Activated B cell treated with CpG ODN at 0.5 μM for 24 hours (primary cell): Measurements from ENCODE around the gene ANAPC5. TPM values are rescaled to one million over a fixed set of nuclear protein-coding genes. Genes with fewer than 3 reads are reported as not detected.

Source experiments
- ATAC-seq: fragments of 200-7000 bp; cut with Tn5 transposase; one replicate; pipeline ENCODE4 v1.10.0; 2021; ENCODE audit warnings: low read depth, mild to moderate bottlenecking, moderate library complexity
- CTCF ChIA-PET: fragments of 350-600 bp; sonication (Branson Sonifier 250); formaldehyde crosslinking; loops from one replicate; lab custom pipeline; 2021; ENCODE audit warnings: antibody characterized with exemption; lab: Charles Lee
- POLR2A ChIA-PET: fragments of 350-600 bp; sonication (Branson Sonifier 250); formaldehyde crosslinking; loops from one replicate; lab custom pipeline; 2021; ENCODE audit warnings: antibody characterized with exemption; lab: Charles Lee
- DNase-seq: peaks from one replicate; pipeline ENCODE4 v3.0.0; 2022
- H3K27ac Mint-ChIP-seq: one replicate; pipeline ENCODE4 v1.8.0; 2020; ENCODE audit warnings: mixed read lengths
- H3K27me3 Mint-ChIP-seq: one replicate; pipeline ENCODE4 v1.8.0; 2021; ENCODE audit warnings: mixed read lengths
- H3K36me3 Mint-ChIP-seq: one replicate; pipeline ENCODE4 v1.8.0; 2021; ENCODE audit warnings: low read depth, mixed read lengths
- H3K4me1 Mint-ChIP-seq: one replicate; pipeline ENCODE4 v1.8.0; 2021; ENCODE audit warnings: mixed read lengths
- H3K4me3 Mint-ChIP-seq: one replicate; pipeline ENCODE4 v1.8.0; 2020; ENCODE audit warnings: mild to moderate bottlenecking, mixed read lengths
- H3K9me3 Mint-ChIP-seq: one replicate; pipeline ENCODE4 v1.8.0; 2020; ENCODE audit warnings: mixed read lengths
- intact Hi-C: fragments of 100-400 bp; cut with micrococcal nuclease; formaldehyde crosslinking; loops from one replicate; pipeline ENCODE4 v1.15.1; 2024
- total RNA-seq: library from RNA; stranded (reverse); gene quantifications from 2 replicates; pipeline ENCODE4 v1.2.3, GENCODE V29; 2022
- TF ChIP-seq, protein P1 (sequence below): fragments of 200-600 bp; IDR thresholded peaks from one replicate; pipeline ENCODE4 v1.8.0; 2022; ENCODE audit warnings: antibody characterized with exemption, mild to moderate bottlenecking

The ANAPC5 gene
- total RNA-seq, 1 donor from 2014 or later: 143 TPM

DNA sequence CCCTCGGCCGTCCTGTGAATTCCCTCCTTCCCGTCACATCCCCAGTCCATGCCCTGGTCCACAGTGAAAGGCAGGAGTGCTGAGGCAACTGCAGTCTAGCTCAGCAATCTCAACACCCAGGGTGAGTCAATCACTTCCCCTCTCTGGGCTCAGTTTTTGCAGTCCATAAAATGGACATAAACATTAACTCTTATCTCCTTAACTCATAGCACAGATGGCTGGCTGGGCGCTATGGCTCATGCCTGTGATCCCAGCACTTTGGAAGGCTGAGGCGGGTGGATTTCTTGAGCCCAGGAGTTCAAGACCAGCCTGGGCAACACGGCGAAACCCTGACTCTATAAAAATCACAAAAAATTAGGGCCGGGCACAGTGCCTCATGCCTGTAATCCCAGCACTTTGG, 88.1 kb downstream of the ANAPC5 start:
- H3K36me3 Mint-ChIP-seq: peaks cover 57% of the 10 kb centered on the region
- ChIA-PET CTCF (no interaction called here), POLR2A (no interaction called here)
- H3K27me3 Mint-ChIP-seq: no peaks in the 10 kb centered on the region
- ATAC-seq (no peak), DNase-seq (no peak)
- TF ChIP-seq, protein P1, sequence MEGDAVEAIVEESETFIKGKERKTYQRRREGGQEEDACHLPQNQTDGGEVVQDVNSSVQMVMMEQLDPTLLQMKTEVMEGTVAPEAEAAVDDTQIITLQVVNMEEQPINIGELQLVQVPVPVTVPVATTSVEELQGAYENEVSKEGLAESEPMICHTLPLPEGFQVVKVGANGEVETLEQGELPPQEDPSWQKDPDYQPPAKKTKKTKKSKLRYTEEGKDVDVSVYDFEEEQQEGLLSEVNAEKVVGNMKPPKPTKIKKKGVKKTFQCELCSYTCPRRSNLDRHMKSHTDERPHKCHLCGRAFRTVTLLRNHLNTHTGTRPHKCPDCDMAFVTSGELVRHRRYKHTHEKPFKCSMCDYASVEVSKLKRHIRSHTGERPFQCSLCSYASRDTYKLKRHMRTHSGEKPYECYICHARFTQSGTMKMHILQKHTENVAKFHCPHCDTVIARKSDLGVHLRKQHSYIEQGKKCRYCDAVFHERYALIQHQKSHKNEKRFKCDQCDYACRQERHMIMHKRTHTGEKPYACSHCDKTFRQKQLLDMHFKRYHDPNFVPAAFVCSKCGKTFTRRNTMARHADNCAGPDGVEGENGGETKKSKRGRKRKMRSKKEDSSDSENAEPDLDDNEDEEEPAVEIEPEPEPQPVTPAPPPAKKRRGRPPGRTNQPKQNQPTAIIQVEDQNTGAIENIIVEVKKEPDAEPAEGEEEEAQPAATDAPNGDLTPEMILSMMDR: no peak
- intact Hi-C loops: no loop called here
- H3K4me3 Mint-ChIP-seq: no peak overlapping the region
- peaks cover under 1% of the 10 kb centered on the region for H3K4me1 Mint-ChIP-seq
- no peaks in the 10 kb centered on the region for H3K9me3 Mint-ChIP-seq
- no peak overlapping the region for H3K27ac Mint-ChIP-seq

DNA sequence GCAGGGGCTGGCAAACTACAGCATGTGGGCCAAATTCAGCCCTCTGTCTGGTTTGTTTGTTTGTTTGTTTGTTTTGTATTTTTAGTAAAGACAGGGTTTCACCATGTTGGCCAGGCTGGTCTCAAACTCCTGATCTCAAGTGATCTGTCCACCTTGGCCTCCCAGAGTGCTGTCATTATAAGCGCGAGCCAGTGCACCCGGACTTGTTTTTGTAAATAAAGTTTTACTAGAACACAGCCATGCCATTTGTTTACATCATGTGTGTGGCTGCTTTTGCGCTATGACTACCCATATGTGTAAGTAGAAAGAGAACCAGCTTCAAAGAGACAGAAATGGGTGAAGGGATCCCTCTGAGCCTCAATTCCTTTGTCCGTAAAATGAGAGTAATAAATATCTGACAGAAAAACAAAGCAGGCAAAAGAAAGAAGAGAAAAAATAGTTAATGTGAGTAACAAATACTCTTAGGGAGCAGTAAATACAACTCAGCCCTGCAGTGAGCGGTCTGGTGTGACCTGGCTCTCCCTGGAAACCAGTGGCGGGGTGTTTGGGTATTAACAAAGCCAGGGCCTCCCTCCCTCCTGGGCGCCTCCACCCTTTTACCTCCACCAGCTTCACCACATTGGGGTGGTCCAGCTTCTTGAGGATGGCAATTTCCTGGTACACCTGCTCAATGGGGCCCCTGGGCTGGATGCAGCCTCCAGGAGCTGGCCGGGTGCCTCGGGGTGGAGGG, 88.8 kb downstream of the ANAPC5 start:
- ATAC-seq (no peak), DNase-seq (no peak)
- ChIA-PET CTCF (no interaction called here), POLR2A (no interaction called here)
- Mint-ChIP-seq H3K36me3 (peaks cover 58% of the 10 kb centered on the region), H3K4me1 (peaks cover 6% of the 10 kb centered on the region), H3K27ac (no peak overlapping the region), H3K27me3 (no peaks in the 10 kb centered on the region), H3K4me3 (no peak overlapping the region), H3K9me3 (no peaks in the 10 kb centered on the region)
- intact Hi-C loops: no loop called here
- TF ChIP-seq, protein P1: no peak

- ATAC-seq (no peak), DNase-seq (no peak)
- TF ChIP-seq, protein P1: no peak
- ChIA-PET POLR2A (no interaction called here), CTCF (no interaction called here)
- no peak overlapping the region for H3K4me3 Mint-ChIP-seq
- H3K36me3 Mint-ChIP-seq: peaks cover 64% of the 10 kb centered on the region
- H3K27ac Mint-ChIP-seq: no peak overlapping the region
- H3K9me3 Mint-ChIP-seq: no peaks in the 10 kb centered on the region
- H3K4me1 Mint-ChIP-seq: peaks cover 7% of the 10 kb centered on the region
- intact Hi-C loops: no loop called here
- H3K27me3 Mint-ChIP-seq: no peaks in the 10 kb centered on the region
These were observed 90.8 kb downstream of the ANAPC5 start for GRCh38 chr12:121261398-121261797.

DNA sequence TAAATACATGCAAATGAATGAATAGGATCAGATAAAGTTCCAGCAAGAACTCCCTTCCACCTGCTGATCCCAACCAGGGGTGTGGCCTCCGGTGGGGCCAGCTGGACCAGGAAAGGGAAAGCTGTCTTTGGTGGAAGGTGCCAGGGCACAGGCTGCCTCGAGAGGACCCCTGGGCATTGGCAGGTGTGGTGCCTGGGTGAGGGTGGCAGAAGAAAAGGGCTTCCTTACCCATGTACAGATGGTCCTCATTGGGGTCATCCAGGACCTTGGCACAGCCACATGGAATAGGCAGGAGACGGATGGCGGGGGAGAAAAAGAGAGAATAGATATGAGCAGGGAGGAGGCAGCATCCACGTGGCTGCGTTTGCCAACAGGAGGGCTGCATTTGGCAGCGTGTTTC, 92.1 kb downstream of the ANAPC5 start:
- peaks cover 7% of the 10 kb centered on the region for H3K4me1 Mint-ChIP-seq
- no peak overlapping the region for H3K4me3 Mint-ChIP-seq

GRCh38 chr12:121259074-121259473, 93.1 kb downstream of the ANAPC5 start:
- Mint-ChIP-seq H3K27ac (no peak overlapping the region), H3K27me3 (no peaks in the 10 kb centered on the region), H3K4me1 (peaks cover 7% of the 10 kb centered on the region), H3K9me3 (no peaks in the 10 kb centered on the region), H3K4me3 (no peak overlapping the region), H3K36me3 (peaks cover 65% of the 10 kb centered on the region)
- DNase-seq: no peak
- CTCF ChIA-PET: interaction anchor here (1.3 kb wide), 1 partner anchor 10 kb away, joined by 3 read pairs; no protein-coding TSS in a partner anchor
- intact Hi-C loops: no loop called here
- TF ChIP-seq, protein P1: no peak
- peak; percentile 37 for ATAC-seq
- POLR2A ChIA-PET: interaction anchor here (0.7 to 1.5 kb wide), 3 partner anchors 7 to 1975 kb away, joined by 3 to 4 read pairs (median 4); no protein-coding TSS in a partner anchor

More for the DNA sequence above, 92.1 kb downstream of the ANAPC5 start:
- ATAC-seq (no peak), DNase-seq (no peak)
- no peak overlapping the region for H3K27ac Mint-ChIP-seq
- TF ChIP-seq, protein P1: no peak
- peaks cover 66% of the 10 kb centered on the region for H3K36me3 Mint-ChIP-seq
- no peaks in the 10 kb centered on the region for H3K27me3 Mint-ChIP-seq
- ChIA-PET POLR2A (interaction anchor here (0.6 kb wide), 1 partner anchor 10 kb away, joined by 5 read pairs; no protein-coding TSS in a partner anchor), CTCF (no interaction called here)
- H3K9me3 Mint-ChIP-seq: no peaks in the 10 kb centered on the region
- intact Hi-C loops: no loop called here

Other genes with a start within 250 kb of the ANAPC5 start
- 2.7 and 5.3 TPM in 2 replicates for gene P2RX7, start 219.5 kb downstream of the ANAPC5 start, total RNA-seq
- 17.0 and 19.5 TPM in 2 replicates for gene P2RX4, start 142.3 kb downstream of the ANAPC5 start, total RNA-seq
- 19.3 and 20.5 TPM in 2 replicates for gene CAMKK2, start 55.7 kb downstream of the ANAPC5 start, total RNA-seq
- gene RNF34, start 47.7 kb upstream of the ANAPC5 start, total RNA-seq: 71.2 and 75.3 TPM in 2 replicates
- 197 and 236 TPM in 2 replicates for gene KDM2B, start 228.6 kb upstream of the ANAPC5 start, total RNA-seq